Stimulated activated CD8-positive, alpha-beta memory T cell treated with anti-CD3 and anti-CD28 coated beads, Interleukin-7, amount 100 ng/mL, for 24 hours (primary cell): Measurements from ENCODE around the gene GLDN.
"Not testable (repeated sequence)": the region's sequence is repeated elsewhere in the genome, so short reads cannot be mapped to it uniquely, and the experiment has no call there.

Experiments
- DNase-seq: peaks from one replicate; pipeline ENCODE4 v3.0.0-alpha.2; 2020; ENCODE audit warnings: low read depth

GLDN gene

GRCh38 chr15:51446029-51446744 lies 104.7 kb downstream of the GLDN start:
- not testable (repeated sequence) for DNase-seq

- no peak for DNase-seq
Measured at GRCh38 chr15:51447855-51448621, 106.6 kb downstream of the GLDN start.

- DNase-seq = no peak
Measured at GRCh38 chr15:51448622-51449399, 107.4 kb downstream of the GLDN start.

DNA sequence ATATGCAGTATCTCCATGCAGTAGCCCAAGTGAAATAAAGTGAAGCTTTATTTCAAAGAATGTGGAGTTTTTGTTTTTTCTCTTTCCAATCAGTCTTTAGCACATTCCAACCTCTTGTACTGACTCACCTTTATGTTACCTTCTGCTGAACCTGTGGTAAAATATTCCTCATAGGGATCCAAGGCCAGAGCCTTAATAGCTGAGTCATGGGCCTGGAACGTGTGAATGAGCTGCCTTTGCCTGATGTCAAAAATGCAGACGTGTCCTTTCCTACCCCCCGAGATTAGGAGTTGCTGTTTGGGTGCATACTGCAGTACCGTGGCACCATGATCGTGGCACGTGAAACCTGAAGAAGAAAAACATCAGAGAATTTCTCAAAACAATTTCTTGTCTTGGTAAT lies 108.5 kb downstream of the GLDN start:
- DNase-seq = no peak
